ENCODE data around the gene MAP3K5. TPM values are rescaled to one million over a fixed set of nuclear protein-coding genes. Genes with fewer than 3 reads are reported as not detected.

The MAP3K5 gene
- total and polyA plus RNA-seq, 7 donors, result 7.4 to 17.8 (median 9.4) TPM

- H3K9me3 ChIP-seq, result no peaks in the 10 kb centered on the region
- H3K4me1 ChIP-seq, result peaks cover 0 to 4% (median 0%) of the 10 kb centered on the region in 4 donors
- intact Hi-C loops (cut with DNase I), result no loop called here
- no peak overlapping the region for H3K27ac ChIP-seq
- 59 to 80% methylated on average over 1 of the region's 1 CpG for WGBS, 2 donors
- H3K27me3 ChIP-seq, result no peaks in the 10 kb centered on the region
- TF ChIP-seq EP300 (IDR thresholded peaks at IDR 0.05), result no peak
- no peak for TF ChIP-seq POLR2A (IDR thresholded peaks at IDR 0.05)
- no peak for TF ChIP-seq POLR2AphosphoS5 (IDR thresholded peaks at IDR 0.05)
- TF ChIP-seq, protein P1, sequence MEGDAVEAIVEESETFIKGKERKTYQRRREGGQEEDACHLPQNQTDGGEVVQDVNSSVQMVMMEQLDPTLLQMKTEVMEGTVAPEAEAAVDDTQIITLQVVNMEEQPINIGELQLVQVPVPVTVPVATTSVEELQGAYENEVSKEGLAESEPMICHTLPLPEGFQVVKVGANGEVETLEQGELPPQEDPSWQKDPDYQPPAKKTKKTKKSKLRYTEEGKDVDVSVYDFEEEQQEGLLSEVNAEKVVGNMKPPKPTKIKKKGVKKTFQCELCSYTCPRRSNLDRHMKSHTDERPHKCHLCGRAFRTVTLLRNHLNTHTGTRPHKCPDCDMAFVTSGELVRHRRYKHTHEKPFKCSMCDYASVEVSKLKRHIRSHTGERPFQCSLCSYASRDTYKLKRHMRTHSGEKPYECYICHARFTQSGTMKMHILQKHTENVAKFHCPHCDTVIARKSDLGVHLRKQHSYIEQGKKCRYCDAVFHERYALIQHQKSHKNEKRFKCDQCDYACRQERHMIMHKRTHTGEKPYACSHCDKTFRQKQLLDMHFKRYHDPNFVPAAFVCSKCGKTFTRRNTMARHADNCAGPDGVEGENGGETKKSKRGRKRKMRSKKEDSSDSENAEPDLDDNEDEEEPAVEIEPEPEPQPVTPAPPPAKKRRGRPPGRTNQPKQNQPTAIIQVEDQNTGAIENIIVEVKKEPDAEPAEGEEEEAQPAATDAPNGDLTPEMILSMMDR (IDR thresholded peaks at IDR 0.05), result no peak
- H3K4me3 ChIP-seq, result no peak overlapping the region
- H3K36me3 ChIP-seq, result no peaks in the 10 kb centered on the region
- no peak for DNase-seq
Measured at GRCh38 chr6:136508725-136509392, 283.4 kb downstream of the MAP3K5 start.

Small RNAs within 50 kb of the gene (small RNA-seq; reads per million reads assigned to genes)
- 0 reads per million in 3 donors for gene RNA5SP219

Other genes with a start within 250 kb of the MAP3K5 start
- gene MAP7, start 242.1 kb downstream of the MAP3K5 start, total RNA-seq, result 1 to 10 TPM; 1.2 to 3.3 (median 1.6) TPM
- gene MAP7, start 242.1 kb downstream of the MAP3K5 start, polyA plus RNA-seq, result 10 to 100 TPM; 22.1 to 33.5 (median 26.4) TPM
- 1 to 10 TPM; 2.9 to 7.1 (median 5.5) TPM for gene PEX7, start 30.1 kb upstream of the MAP3K5 start, total RNA-seq
- 10 to 100 TPM in 2 of 3 donors, 1 to 10 TPM in 1; 6.9 to 15.0 (median 12.9) TPM for gene PEX7, start 30.1 kb upstream of the MAP3K5 start, polyA plus RNA-seq
- 1 to 10 TPM in 2 of 4 donors, under 1 TPM in 2; 0.16 to 1.4 (median 1.0) TPM for gene SLC35D3, start 129.8 kb upstream of the MAP3K5 start, total RNA-seq
- gene SLC35D3, start 129.8 kb upstream of the MAP3K5 start, polyA plus RNA-seq, result under 1 TPM in 1 of 3 donors, not detected in 2; 0.28 TPM

All from sigmoid colon (tissue), 7 donors.